Measurements from ENCODE around the gene SH3TC2. TPM values are rescaled to one million over a fixed set of nuclear protein-coding genes. Genes with fewer than 3 reads are reported as not detected.

Gene SH3TC2
- polyA plus RNA-seq, 1 donor (not counting 4 experiments of a cell fraction or from before 2014, with no cell fraction given), result 19.0 TPM

GRCh38 chr5:149069711-149070110 lies 6.8 kb upstream of the SH3TC2 start:
- no peaks in the 10 kb centered on the region for H4K20me1 ChIP-seq (ENCODE audit: control insufficient read depth, extremely low read depth, insufficient read depth, low read length)
- H3K36me3 ChIP-seq (ENCODE audit: control insufficient read depth in 2 of 2, extremely low read depth in 1 of 2, insufficient read depth in 2 of 2, low read length in 2 of 2), result peaks cover 10 to 12% of the 10 kb centered on the region in 2 experiments
- H3K4me3 ChIP-seq (ENCODE audit: control insufficient read depth in 2 of 3, extremely low read depth in 1 of 3, insufficient read depth in 2 of 3, low read depth in 1 of 3, low read length in 3 of 3), result no peak overlapping the region
- H3K27ac ChIP-seq (ENCODE audit: control insufficient read depth, insufficient read depth, low read length), result no peak overlapping the region
- peaks cover 14% of the 10 kb centered on the region for H3K9me3 ChIP-seq (ENCODE audit: control insufficient read depth, low read depth, low read length)
- no peak overlapping the region for H2AFZ ChIP-seq (ENCODE audit: control insufficient read depth, low read length)
- H3K9me1 ChIP-seq (ENCODE audit: control insufficient read depth, extremely low read depth, insufficient read depth, low read length), result no peaks in the 10 kb centered on the region
- H3K4me1 ChIP-seq (ENCODE audit: control insufficient read depth, extremely low read depth, insufficient read depth, low read length), result peaks cover 6% of the 10 kb centered on the region
- no peak for DNase-seq (ENCODE audit: low read depth, low spot score)
- dilution Hi-C loops (cut with MboI; ENCODE audit: extremely low pct_ligation_motif_present, low sequenced_read_pairs), result no loop called here
- H3K27me3 ChIP-seq (ENCODE audit: control insufficient read depth, extremely low read depth, insufficient read depth, low read length), result no peaks in the 10 kb centered on the region
- H3K79me2 ChIP-seq (ENCODE audit: control insufficient read depth, insufficient read depth, low read length), result peaks cover under 1% of the 10 kb centered on the region
- no peak overlapping the region for H3K4me2 ChIP-seq (ENCODE audit: control insufficient read depth, extremely low read depth, insufficient read depth, low read depth, low read length)
- TF ChIP-seq CTCF (optimal IDR thresholded peaks at IDR 0.05 in 1 of 3, IDR thresholded peaks at IDR 0.05 in 1 of 3, conservative IDR thresholded peaks at IDR 0.05 in 1 of 3; ENCODE audit: extremely low read depth in 1 of 3, insufficient read depth in 2 of 3, low read length in 3 of 3) (no peak), EZH2 (IDR thresholded peaks at IDR 0.05; ENCODE audit: low read length) (no peak)
- H3K9ac ChIP-seq (ENCODE audit: control insufficient read depth, extremely low read depth, insufficient read depth, low read length), result no peak overlapping the region
- FAIRE-seq, result no peak

- peaks cover 9 to 15% of the 10 kb centered on the region in 2 experiments for H3K36me3 ChIP-seq (ENCODE audit: control insufficient read depth in 2 of 2, extremely low read depth in 1 of 2, insufficient read depth in 2 of 2, low read length in 2 of 2)
- DNase-seq (ENCODE audit: low read depth, low spot score) (no peak), FAIRE-seq (peak; percentile 82)
- no peak overlapping the region for H3K9ac ChIP-seq (ENCODE audit: control insufficient read depth, extremely low read depth, insufficient read depth, low read length)
- peak overlapping the region; percentile 34 to 54 (median 35) for H3K4me3 ChIP-seq (ENCODE audit: control insufficient read depth in 2 of 3, extremely low read depth in 1 of 3, insufficient read depth in 2 of 3, low read depth in 1 of 3, low read length in 3 of 3)
- TF ChIP-seq CTCF (optimal IDR thresholded peaks at IDR 0.05 in 1 of 3, IDR thresholded peaks at IDR 0.05 in 1 of 3, conservative IDR thresholded peaks at IDR 0.05 in 1 of 3; ENCODE audit: extremely low read depth in 1 of 3, insufficient read depth in 2 of 3, low read length in 3 of 3) (no peak), EZH2 (IDR thresholded peaks at IDR 0.05; ENCODE audit: low read length) (no peak)
- no peaks in the 10 kb centered on the region for H3K9me1 ChIP-seq (ENCODE audit: control insufficient read depth, extremely low read depth, insufficient read depth, low read length)
- peaks cover 27% of the 10 kb centered on the region for H3K79me2 ChIP-seq (ENCODE audit: control insufficient read depth, insufficient read depth, low read length)
- H2AFZ ChIP-seq (ENCODE audit: control insufficient read depth, low read length), result no peak overlapping the region
- dilution Hi-C loops (cut with MboI; ENCODE audit: extremely low pct_ligation_motif_present, low sequenced_read_pairs), result no loop called here
- peaks cover 48% of the 10 kb centered on the region for H3K4me1 ChIP-seq (ENCODE audit: control insufficient read depth, extremely low read depth, insufficient read depth, low read length)
- peak overlapping the region; percentile 92 for H3K4me2 ChIP-seq (ENCODE audit: control insufficient read depth, extremely low read depth, insufficient read depth, low read depth, low read length)
- no peaks in the 10 kb centered on the region for H3K27me3 ChIP-seq (ENCODE audit: control insufficient read depth, extremely low read depth, insufficient read depth, low read length)
- H4K20me1 ChIP-seq (ENCODE audit: control insufficient read depth, extremely low read depth, insufficient read depth, low read length), result no peaks in the 10 kb centered on the region
- no peaks in the 10 kb centered on the region for H3K9me3 ChIP-seq (ENCODE audit: control insufficient read depth, low read depth, low read length)
- peak overlapping the region; percentile 94 for H3K27ac ChIP-seq (ENCODE audit: control insufficient read depth, insufficient read depth, low read length)
These were observed 1.1 kb upstream of the SH3TC2 start for GRCh38 chr5:149063896-149064478.

Data from keratinocyte (primary cell).